ENCODE measurements around the gene MRPL28.

Gene MRPL28

GRCh38 chr16:324451-325334, 45.6 kb downstream of the MRPL28 start:
- Histone ChIP-seq H3K4me1 (ENCODE audit: insufficient read depth, low read length) (no peaks in the 10 kb centered on the region), H4K20me1 (ENCODE audit: insufficient read depth, low read length) (peaks cover 68% of the 10 kb centered on the region), H3K4me3 (ENCODE audit: low read depth in 1 of 2, low read length in 2 of 2) (no peak overlapping the region), H2AFZ (ENCODE audit: low read depth, low read length) (no peak overlapping the region), H3K27ac (ENCODE audit: low read length) (no peak overlapping the region), H3K9ac (ENCODE audit: low read depth, low read length) (no peak overlapping the region), H3K9me3 (ENCODE audit: insufficient read depth, low read length, severe bottlenecking) (no peaks in the 10 kb centered on the region), H3K79me2 (ENCODE audit: insufficient read depth, low read length) (peaks cover 80% of the 10 kb centered on the region), H3K27me3 (ENCODE audit: insufficient read depth, low read length, poor library complexity) (no peaks in the 10 kb centered on the region), H3K4me2 (ENCODE audit: insufficient read depth, low read length) (no peak overlapping the region), H3K36me3 (ENCODE audit: insufficient read depth, low read length) (peaks cover 8% of the 10 kb centered on the region)
- DNase-seq (peak; percentile 31), ATAC-seq (ENCODE audit: insufficient read depth, low read depth) (peak; percentile 66)
- TF ChIP-seq CTCF (IDR thresholded peaks at IDR 0.05; ENCODE audit: borderline replicate concordance, extremely low read depth, low read length, poor library complexity, severe bottlenecking) (no peak), EZH2 (IDR thresholded peaks at IDR 0.05; ENCODE audit: borderline replicate concordance, low read depth, low read length, severe bottlenecking) (no peak)

GRCh38 chr16:324201-324450, 46.2 kb downstream of the MRPL28 start:
- no peak overlapping the region for H3K9ac ChIP-seq (ENCODE audit: low read depth, low read length)
- H3K27me3 ChIP-seq (ENCODE audit: insufficient read depth, low read length, poor library complexity) = no peaks in the 10 kb centered on the region
- H3K4me2 ChIP-seq (ENCODE audit: insufficient read depth, low read length) = no peak overlapping the region
- H2AFZ ChIP-seq (ENCODE audit: low read depth, low read length) = no peak overlapping the region
- DNase-seq = no peak
- no peaks in the 10 kb centered on the region for H3K4me1 ChIP-seq (ENCODE audit: insufficient read depth, low read length)
- TF ChIP-seq CTCF (IDR thresholded peaks at IDR 0.05; ENCODE audit: borderline replicate concordance, extremely low read depth, low read length, poor library complexity, severe bottlenecking) = no peak
- TF ChIP-seq EZH2 (IDR thresholded peaks at IDR 0.05; ENCODE audit: borderline replicate concordance, low read depth, low read length, severe bottlenecking) = no peak
- H3K9me3 ChIP-seq (ENCODE audit: insufficient read depth, low read length, severe bottlenecking) = no peaks in the 10 kb centered on the region
- no peak overlapping the region for H3K27ac ChIP-seq (ENCODE audit: low read length)
- no peak for ATAC-seq (ENCODE audit: insufficient read depth, low read depth)
- peaks cover 73% of the 10 kb centered on the region for H4K20me1 ChIP-seq (ENCODE audit: insufficient read depth, low read length)
- H3K79me2 ChIP-seq (ENCODE audit: insufficient read depth, low read length) = peaks cover 81% of the 10 kb centered on the region
- H3K36me3 ChIP-seq (ENCODE audit: insufficient read depth, low read length) = peaks cover 13% of the 10 kb centered on the region
- no peak overlapping the region for H3K4me3 ChIP-seq (ENCODE audit: low read depth in 1 of 2, low read length in 2 of 2)

GRCh38 chr16:322476-323143, 47.7 kb downstream of the MRPL28 start:
- DNase-seq (no peak), ATAC-seq (ENCODE audit: insufficient read depth, low read depth) (no peak)
- Histone ChIP-seq H3K27me3 (ENCODE audit: insufficient read depth, low read length, poor library complexity) (no peaks in the 10 kb centered on the region), H3K4me2 (ENCODE audit: insufficient read depth, low read length) (no peak overlapping the region), H3K4me1 (ENCODE audit: insufficient read depth, low read length) (no peaks in the 10 kb centered on the region), H3K79me2 (ENCODE audit: insufficient read depth, low read length) (peaks cover 84% of the 10 kb centered on the region), H3K9me3 (ENCODE audit: insufficient read depth, low read length, severe bottlenecking) (no peaks in the 10 kb centered on the region), H3K4me3 (ENCODE audit: low read depth in 1 of 2, low read length in 2 of 2) (no peak overlapping the region), H3K36me3 (ENCODE audit: insufficient read depth, low read length) (peaks cover 28% of the 10 kb centered on the region), H3K27ac (ENCODE audit: low read length) (no peak overlapping the region), H4K20me1 (ENCODE audit: insufficient read depth, low read length) (peaks cover 83% of the 10 kb centered on the region), H2AFZ (ENCODE audit: low read depth, low read length) (no peak overlapping the region), H3K9ac (ENCODE audit: low read depth, low read length) (no peak overlapping the region)
- TF ChIP-seq CTCF (IDR thresholded peaks at IDR 0.05; ENCODE audit: borderline replicate concordance, extremely low read depth, low read length, poor library complexity, severe bottlenecking) (no peak), EZH2 (IDR thresholded peaks at IDR 0.05; ENCODE audit: borderline replicate concordance, low read depth, low read length, severe bottlenecking) (no peak)

Data from DND-41 (cell line).